HL-60 (cell line): Measurements from ENCODE around the gene RPRML.

Source experiments
- CTCF ChIP-seq: IDR thresholded peaks from one replicate; pipeline ENCODE4 v1.5.1; 2011; ENCODE audit warnings: low read length, control low read depth, inconsistent platforms; ENCODE audit not compliant: insufficient read depth
- POLR2AphosphoS5 ChIP-seq: IDR thresholded peaks from 2 replicates; pipeline ENCODE4 v1.6.1; 2012; ENCODE audit warnings: low read depth

GRCh38 chr17:46972346-46972745, 6.7 kb downstream of the RPRML start:
- no peak for TF ChIP-seq CTCF
- no peak for TF ChIP-seq POLR2AphosphoS5
